Suprapubic skin (tissue), 4 donors: ENCODE measurements around the gene DDR1.

Experiments used
- CTCF ChIP-seq, 2 donors: fragments of 200-600 bp in 1 of 2; fragments of 450-650 bp in 1 of 2; sonication (generic) in 1 of 2; IDR thresholded peaks; one replicate each; pipeline ENCODE4 v1.5.1; 2016 to 2019; ENCODE audit warnings: antibody characterized with exemption in 2 of 2, mild to moderate bottlenecking in 1 of 2, moderate library complexity in 1 of 2
- EP300 ChIP-seq: sonication (generic); formaldehyde crosslinking; IDR thresholded peaks from one replicate; pipeline ENCODE4 v1.6.1; 2017; ENCODE audit warnings: antibody characterized with exemption
- POLR2A ChIP-seq, 2 donors: fragments of 450-650 bp; IDR thresholded peaks; one replicate each; pipeline ENCODE4 v1.6.1; 2017; ENCODE audit warnings: antibody characterized with exemption in 2 of 2, mild to moderate bottlenecking in 2 of 2, moderate library complexity in 2 of 2
- POLR2AphosphoS5 ChIP-seq, 3 donors: sonication (generic); formaldehyde crosslinking; IDR thresholded peaks; one replicate each; pipeline ENCODE4 v1.6.1; 2017; ENCODE audit warnings: antibody characterized with exemption in 3 of 3

- peak; percentile 77 to 82 for TF ChIP-seq CTCF (IDR thresholded peaks at IDR 0.05)
- peak in 2 of 3 donors; percentile 38 to 46 for TF ChIP-seq POLR2AphosphoS5 (IDR thresholded peaks at IDR 0.05)
- no peak for TF ChIP-seq EP300
- TF ChIP-seq POLR2A (IDR thresholded peaks at IDR 0.05), result no peak
These were observed 6.7 kb upstream of the DDR1 start for GRCh38 chr6:30877419-30878262.
